ENCODE data around the gene SART1. TPM values are rescaled to one million over a fixed set of nuclear protein-coding genes. Genes with fewer than 3 reads are reported as not detected.

SART1 gene
- polyA plus RNA-seq, 2 donors = 33.9 to 77.1 TPM

DNA sequence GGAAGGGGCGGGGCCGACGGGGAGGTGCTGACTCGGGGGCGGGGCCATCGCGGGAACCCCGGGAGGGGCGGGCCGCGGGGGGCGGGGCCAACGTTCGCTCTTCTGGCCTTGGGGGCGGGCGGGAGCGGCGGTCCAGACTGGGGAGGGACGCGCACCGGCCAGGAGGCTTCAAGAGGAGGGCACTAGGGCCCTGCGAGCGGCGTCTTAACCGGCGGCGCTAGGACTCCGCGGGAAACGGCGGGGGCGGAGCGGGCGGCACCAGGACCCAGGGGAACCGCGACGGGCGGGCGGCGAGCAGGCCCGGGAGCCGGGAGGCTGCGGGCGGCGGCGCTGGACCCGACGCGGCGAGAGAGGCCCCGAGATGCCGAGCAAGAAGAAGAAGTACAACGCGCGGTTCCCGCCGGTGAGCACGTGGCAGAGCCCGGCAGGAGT, 42.4 kb upstream of the SART1 start, which contains the start of gene DRAP1:
Gene DRAP1 (plus strand): TSS at position 286 of the 432 bp plus-strand sequence. CDS start 76 bp downstream, at position 362.
- no peaks in the 10 kb centered on the region for H3K9me3 ChIP-seq (ENCODE audit: control insufficient read depth in 2 of 2, insufficient read depth in 1 of 2, low read depth in 1 of 2, low read length in 1 of 2)
- 1% methylated on average over 21 to 59 of the region's 59 CpGs for WGBS, 2 donors
- peaks cover 0 to 9% of the 10 kb centered on the region in 2 donors for H3K36me3 ChIP-seq (ENCODE audit: control insufficient read depth in 2 of 2, insufficient read depth in 2 of 2, low read length in 1 of 2)
- peaks cover 28 to 42% of the 10 kb centered on the region in 2 donors for H3K4me1 ChIP-seq (ENCODE audit: control insufficient read depth in 2 of 2, insufficient read depth in 2 of 2, low read length in 1 of 2)
- H3K4me3 ChIP-seq (ENCODE audit: low read depth in 1 of 2, low read length in 2 of 2) = peak within 1 kb of the TSS; percentile 72 to 88
- H3K27me3 ChIP-seq (ENCODE audit: control insufficient read depth in 1 of 2, insufficient read depth in 2 of 2, low read length in 2 of 2) = no peaks in the 10 kb centered on the region
- peak within 1 kb of the TSS; percentile 96 to 98 for H3K27ac ChIP-seq (ENCODE audit: low read depth in 2 of 2, low read length in 1 of 2)

DNA sequence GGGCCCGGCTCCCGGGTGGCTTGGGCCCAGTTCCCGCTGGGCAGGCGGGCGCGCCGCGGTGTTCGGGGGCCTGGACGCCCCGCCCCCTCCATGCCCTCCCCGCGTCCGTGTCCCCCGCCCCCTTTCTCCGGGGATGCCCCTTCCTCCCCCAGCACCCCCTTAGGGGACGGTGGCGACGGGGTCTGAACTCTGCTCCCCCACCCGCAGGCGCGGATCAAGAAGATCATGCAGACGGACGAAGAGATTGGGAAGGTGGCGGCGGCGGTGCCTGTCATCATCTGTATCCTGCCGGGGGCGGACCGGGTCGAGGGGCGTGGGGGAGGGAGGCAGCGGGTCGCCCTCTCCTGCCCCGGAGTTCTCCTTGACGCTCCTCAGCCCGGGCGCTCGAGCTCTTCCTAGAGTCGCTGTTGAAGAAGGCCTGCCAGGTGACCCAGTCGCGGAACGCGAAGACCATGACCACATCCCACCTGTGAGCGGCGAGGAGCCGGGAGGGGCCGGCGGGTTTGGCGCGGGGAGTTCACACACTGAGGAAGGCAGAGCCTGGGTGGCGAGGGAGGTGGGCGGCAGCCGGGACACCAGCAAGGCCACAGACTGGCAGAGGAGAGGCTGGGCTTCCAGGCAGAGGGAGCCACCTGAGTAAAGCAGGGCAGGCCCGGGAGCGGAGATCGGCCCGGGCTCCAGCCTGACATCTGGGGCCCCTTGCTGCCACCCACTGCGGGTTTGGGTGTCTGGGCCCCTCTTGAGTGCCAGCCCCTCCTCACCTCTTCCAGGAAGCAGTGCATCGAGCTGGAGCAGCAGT, 41.8 kb upstream of the SART1 start:
- Histone ChIP-seq H3K4me1 (ENCODE audit: control insufficient read depth in 2 of 2, insufficient read depth in 2 of 2, low read length in 1 of 2) (peaks cover 28 to 40% of the 10 kb centered on the region in 2 donors), H3K9me3 (ENCODE audit: control insufficient read depth in 2 of 2, insufficient read depth in 1 of 2, low read depth in 1 of 2, low read length in 1 of 2) (no peaks in the 10 kb centered on the region), H3K27ac (ENCODE audit: low read depth in 2 of 2, low read length in 1 of 2) (peak overlapping the region; percentile 91 to 93), H3K4me3 (ENCODE audit: low read depth in 1 of 2, low read length in 2 of 2) (peak overlapping the region; percentile 72 to 81), H3K27me3 (ENCODE audit: control insufficient read depth in 1 of 2, insufficient read depth in 2 of 2, low read length in 2 of 2) (no peaks in the 10 kb centered on the region), H3K36me3 (ENCODE audit: control insufficient read depth in 2 of 2, insufficient read depth in 2 of 2, low read length in 1 of 2) (peaks cover 0 to 11% of the 10 kb centered on the region in 2 donors)
- WGBS, 2 donors = 1% methylated on average over 37 to 60 of the region's 60 CpGs

DNA sequence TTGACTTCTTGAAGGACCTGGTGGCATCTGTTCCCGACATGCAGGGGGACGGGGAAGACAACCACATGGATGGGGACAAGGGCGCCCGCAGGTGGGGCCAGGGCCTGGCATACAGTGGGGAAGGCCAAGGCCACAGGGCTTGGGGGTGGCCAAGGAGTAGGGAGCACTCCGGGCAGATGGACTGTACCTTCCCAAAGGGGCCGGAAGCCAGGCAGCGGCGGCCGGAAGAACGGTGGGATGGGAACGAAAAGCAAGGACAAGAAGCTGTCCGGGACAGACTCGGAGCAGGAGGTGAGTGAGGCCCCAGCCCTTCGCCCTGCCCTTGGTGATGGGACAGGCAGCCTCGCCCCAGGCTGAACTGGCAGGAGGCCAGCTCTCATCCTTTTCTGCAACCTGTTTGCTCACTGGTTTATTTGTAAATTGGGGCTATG, 41.1 kb upstream of the SART1 start:
- Histone ChIP-seq H3K4me1 (ENCODE audit: control insufficient read depth in 2 of 2, insufficient read depth in 2 of 2, low read length in 1 of 2) (peaks cover 23 to 34% of the 10 kb centered on the region in 2 donors), H3K27me3 (ENCODE audit: control insufficient read depth in 1 of 2, insufficient read depth in 2 of 2, low read length in 2 of 2) (no peaks in the 10 kb centered on the region), H3K36me3 (ENCODE audit: control insufficient read depth in 2 of 2, insufficient read depth in 2 of 2, low read length in 1 of 2) (peaks cover 0 to 11% of the 10 kb centered on the region in 2 donors), H3K27ac (ENCODE audit: low read depth in 2 of 2, low read length in 1 of 2) (no peak overlapping the region), H3K9me3 (ENCODE audit: control insufficient read depth in 2 of 2, insufficient read depth in 1 of 2, low read depth in 1 of 2, low read length in 1 of 2) (no peaks in the 10 kb centered on the region), H3K4me3 (ENCODE audit: low read depth in 1 of 2, low read length in 2 of 2) (peak overlapping the region; percentile 72 to 81)
- 50 to 51% methylated on average over 15 of the region's 15 CpGs for WGBS, 2 donors

DNA sequence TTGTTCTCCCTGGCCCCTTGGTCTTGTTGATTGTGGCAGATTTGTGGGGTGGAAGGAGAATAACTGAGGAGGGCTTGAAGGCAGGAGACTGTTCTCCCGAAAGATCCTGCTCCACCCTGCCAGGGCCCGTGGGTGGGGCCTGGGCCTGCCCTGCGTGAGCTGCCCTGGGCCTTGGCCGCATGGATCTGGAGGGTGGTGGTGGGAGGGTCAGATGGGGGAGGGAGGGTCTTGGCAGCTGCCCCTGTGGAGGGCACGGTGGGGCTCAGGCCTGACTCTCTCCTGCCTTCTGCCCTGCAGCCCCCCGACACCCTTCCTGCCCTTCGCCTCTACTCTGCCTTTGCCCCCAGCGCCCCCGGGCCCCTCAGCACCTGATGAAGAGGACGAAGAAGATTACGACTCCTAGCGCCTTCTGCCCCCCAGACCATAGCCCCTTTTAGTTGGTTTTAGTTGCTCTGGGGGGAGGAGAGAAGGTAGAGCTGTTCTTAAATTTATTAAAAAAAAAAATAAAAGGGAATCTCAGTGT, 40.4 kb upstream of the SART1 start:
- peak overlapping the region in 1 of 2 donors; percentile 72 for H3K4me3 ChIP-seq (ENCODE audit: low read depth in 1 of 2, low read length in 2 of 2)
- 72 to 79% methylated on average over 12 of the region's 12 CpGs for WGBS, 2 donors
- H3K36me3 ChIP-seq (ENCODE audit: control insufficient read depth in 2 of 2, insufficient read depth in 2 of 2, low read length in 1 of 2) = peaks cover 0 to 11% of the 10 kb centered on the region in 2 donors
- H3K9me3 ChIP-seq (ENCODE audit: control insufficient read depth in 2 of 2, insufficient read depth in 1 of 2, low read depth in 1 of 2, low read length in 1 of 2) = no peaks in the 10 kb centered on the region
- H3K27ac ChIP-seq (ENCODE audit: low read depth in 2 of 2, low read length in 1 of 2) = no peak overlapping the region
- H3K27me3 ChIP-seq (ENCODE audit: control insufficient read depth in 1 of 2, insufficient read depth in 2 of 2, low read length in 2 of 2) = no peaks in the 10 kb centered on the region
- H3K4me1 ChIP-seq (ENCODE audit: control insufficient read depth in 2 of 2, insufficient read depth in 2 of 2, low read length in 1 of 2) = peaks cover 20 to 28% of the 10 kb centered on the region in 2 donors

DNA sequence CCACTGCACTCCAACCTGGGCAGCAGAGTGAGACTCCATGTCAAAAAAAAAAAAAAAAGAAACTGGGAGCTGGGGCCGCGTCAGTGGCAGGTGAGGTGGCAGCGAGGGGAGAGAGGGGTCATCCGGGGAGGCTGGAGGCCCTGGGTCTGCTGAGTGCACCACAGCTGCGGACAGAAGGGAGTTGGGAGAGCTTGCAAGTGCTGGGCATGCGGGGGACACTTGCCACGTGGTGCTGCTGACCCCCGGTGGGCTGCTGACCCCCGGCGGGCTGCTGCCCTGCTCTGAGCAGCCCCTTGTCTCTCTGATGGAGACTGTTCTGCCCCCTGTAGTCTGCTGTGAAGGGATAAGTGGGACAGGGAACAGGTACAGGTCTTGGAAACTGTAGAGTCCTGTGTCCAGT, 39.7 kb upstream of the SART1 start:
- Histone ChIP-seq H3K9me3 (ENCODE audit: control insufficient read depth in 2 of 2, insufficient read depth in 1 of 2, low read depth in 1 of 2, low read length in 1 of 2) (no peaks in the 10 kb centered on the region), H3K27ac (ENCODE audit: low read depth in 2 of 2, low read length in 1 of 2) (no peak overlapping the region), H3K4me1 (ENCODE audit: control insufficient read depth in 2 of 2, insufficient read depth in 2 of 2, low read length in 1 of 2) (peaks cover 19 to 24% of the 10 kb centered on the region in 2 donors), H3K4me3 (ENCODE audit: low read depth in 1 of 2, low read length in 2 of 2) (no peak overlapping the region), H3K36me3 (ENCODE audit: control insufficient read depth in 2 of 2, insufficient read depth in 2 of 2, low read length in 1 of 2) (peaks cover 0 to 11% of the 10 kb centered on the region in 2 donors), H3K27me3 (ENCODE audit: control insufficient read depth in 1 of 2, insufficient read depth in 2 of 2, low read length in 2 of 2) (no peaks in the 10 kb centered on the region)
- WGBS, 2 donors = 94 to 96% methylated on average over 10 of the region's 10 CpGs

DNA sequence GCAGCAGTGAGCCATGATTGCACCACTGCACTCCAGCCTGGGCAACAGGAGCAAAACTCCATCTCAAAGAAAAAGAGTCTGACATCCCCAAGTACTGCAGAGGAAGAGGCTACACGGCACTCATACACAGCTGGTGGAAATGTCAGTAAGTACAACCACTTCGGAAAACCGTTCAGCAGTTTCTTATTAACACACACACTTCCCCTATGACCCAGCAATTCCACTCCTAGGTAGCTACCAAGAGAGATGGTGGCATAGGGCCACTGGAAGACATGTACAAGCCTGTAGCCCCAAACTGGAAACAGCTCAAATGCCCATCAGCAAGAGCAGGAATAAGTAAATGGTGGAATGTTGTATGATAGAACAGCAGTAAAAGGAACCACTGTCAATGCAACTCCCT, 39.0 kb upstream of the SART1 start:
- H3K9me3 ChIP-seq (ENCODE audit: control insufficient read depth in 2 of 2, insufficient read depth in 1 of 2, low read depth in 1 of 2, low read length in 1 of 2) = no peaks in the 10 kb centered on the region

DNA sequence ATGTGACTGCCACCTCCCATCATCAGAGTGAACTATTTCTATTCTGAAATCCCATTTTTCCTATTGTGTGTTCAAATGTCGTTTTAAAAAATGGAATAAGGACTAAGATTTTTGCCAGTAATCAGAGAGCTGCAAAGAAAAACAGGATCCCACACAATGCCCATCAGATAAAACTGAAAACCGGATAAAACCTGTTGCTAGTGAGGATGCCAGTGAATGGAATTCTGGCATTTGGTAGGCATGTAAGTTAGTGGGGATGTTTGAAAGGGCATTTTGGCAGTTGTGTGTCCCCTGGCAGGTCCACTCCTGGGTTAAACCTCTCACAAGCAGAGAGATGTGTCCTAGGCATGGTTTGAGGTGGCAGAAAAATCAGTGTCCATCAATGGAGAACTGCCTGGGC, 36.1 kb upstream of the SART1 start:
- Histone ChIP-seq H3K27me3 (ENCODE audit: control insufficient read depth in 1 of 2, insufficient read depth in 2 of 2, low read length in 2 of 2) (no peaks in the 10 kb centered on the region), H3K27ac (ENCODE audit: low read depth in 2 of 2, low read length in 1 of 2) (no peak overlapping the region), H3K4me1 (ENCODE audit: control insufficient read depth in 2 of 2, insufficient read depth in 2 of 2, low read length in 1 of 2) (peaks cover 5 to 8% of the 10 kb centered on the region in 2 donors), H3K36me3 (ENCODE audit: control insufficient read depth in 2 of 2, insufficient read depth in 2 of 2, low read length in 1 of 2) (peaks cover 0 to 8% of the 10 kb centered on the region in 2 donors), H3K4me3 (ENCODE audit: low read depth in 1 of 2, low read length in 2 of 2) (no peak overlapping the region), H3K9me3 (ENCODE audit: control insufficient read depth in 2 of 2, insufficient read depth in 1 of 2, low read depth in 1 of 2, low read length in 1 of 2) (no peaks in the 10 kb centered on the region)
- 71 to 73% methylated on average over 2 of the region's 2 CpGs for WGBS, 2 donors

More for the DNA sequence above, 39.0 kb upstream of the SART1 start:
- H3K4me1 ChIP-seq (ENCODE audit: control insufficient read depth in 2 of 2, insufficient read depth in 2 of 2, low read length in 1 of 2) = peaks cover 12 to 17% of the 10 kb centered on the region in 2 donors
- H3K4me3 ChIP-seq (ENCODE audit: low read depth in 1 of 2, low read length in 2 of 2) = no peak overlapping the region
- H3K27me3 ChIP-seq (ENCODE audit: control insufficient read depth in 1 of 2, insufficient read depth in 2 of 2, low read length in 2 of 2) = no peaks in the 10 kb centered on the region
- WGBS, 2 donors = 73 to 82% methylated on average over 3 of the region's 3 CpGs
- peaks cover 0 to 8% of the 10 kb centered on the region in 2 donors for H3K36me3 ChIP-seq (ENCODE audit: control insufficient read depth in 2 of 2, insufficient read depth in 2 of 2, low read length in 1 of 2)
- H3K27ac ChIP-seq (ENCODE audit: low read depth in 2 of 2, low read length in 1 of 2) = no peak overlapping the region

DNA sequence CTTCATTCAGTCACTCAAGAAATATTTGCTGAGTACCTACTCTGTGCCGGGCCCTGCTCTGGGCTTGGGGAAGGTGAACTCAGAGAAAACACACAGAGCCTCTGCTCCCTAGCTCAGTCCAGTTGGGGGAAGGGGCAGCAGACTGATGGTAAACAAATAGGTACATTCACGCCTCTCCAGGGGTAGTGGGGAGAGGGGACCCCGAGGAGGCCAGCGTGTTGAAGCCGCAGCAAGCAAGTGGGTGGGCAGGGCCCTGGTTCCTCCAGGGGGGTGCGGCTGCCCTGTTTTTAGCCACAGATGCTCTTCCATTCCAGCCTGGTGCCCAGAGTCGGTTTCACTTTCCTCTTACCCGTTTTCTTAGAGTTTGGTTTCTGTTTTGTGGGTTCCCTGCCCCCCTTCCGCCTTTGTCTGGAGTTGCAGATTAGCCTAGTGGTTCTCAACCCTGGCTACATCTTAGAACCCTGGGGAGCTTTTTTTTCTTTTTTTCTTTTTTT, 33.6 kb upstream of the SART1 start:
- H3K27ac ChIP-seq (ENCODE audit: low read depth in 2 of 2, low read length in 1 of 2) = peak overlapping the region; percentile 35 to 48
- peaks cover 0 to 4% of the 10 kb centered on the region in 2 donors for H3K36me3 ChIP-seq (ENCODE audit: control insufficient read depth in 2 of 2, insufficient read depth in 2 of 2, low read length in 1 of 2)
- no peak overlapping the region for H3K4me3 ChIP-seq (ENCODE audit: low read depth in 1 of 2, low read length in 2 of 2)
- no peaks in the 10 kb centered on the region for H3K9me3 ChIP-seq (ENCODE audit: control insufficient read depth in 2 of 2, insufficient read depth in 1 of 2, low read depth in 1 of 2, low read length in 1 of 2)
- H3K4me1 ChIP-seq (ENCODE audit: control insufficient read depth in 2 of 2, insufficient read depth in 2 of 2, low read length in 1 of 2) = peaks cover 0 to 3% of the 10 kb centered on the region in 2 donors
- 48 to 51% methylated on average over 9 of the region's 9 CpGs for WGBS, 2 donors
- H3K27me3 ChIP-seq (ENCODE audit: control insufficient read depth in 1 of 2, insufficient read depth in 2 of 2, low read length in 2 of 2) = no peaks in the 10 kb centered on the region

DNA sequence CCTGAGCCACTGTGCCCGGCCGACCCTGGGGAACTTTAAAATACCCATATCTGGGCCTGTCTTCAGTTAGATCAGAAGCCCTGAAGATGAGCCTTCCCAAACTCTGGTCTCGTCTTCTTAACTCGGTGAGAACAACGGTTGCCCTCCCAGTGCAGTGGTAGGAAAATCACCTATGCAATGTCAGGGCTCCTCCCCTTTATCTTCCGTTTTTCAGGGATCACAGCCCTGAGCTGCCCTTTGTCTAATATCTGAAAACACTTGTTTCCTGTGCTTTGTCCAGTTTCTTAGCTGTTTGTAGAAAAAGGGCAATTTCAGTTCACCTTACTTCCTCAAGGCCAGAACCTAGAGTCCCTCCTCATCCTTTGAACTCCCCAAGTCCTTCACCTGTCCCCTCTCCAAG, 32.9 kb upstream of the SART1 start:
- 59 to 64% methylated on average over 6 of the region's 6 CpGs for WGBS, 2 donors
- Histone ChIP-seq H3K27me3 (ENCODE audit: control insufficient read depth in 1 of 2, insufficient read depth in 2 of 2, low read length in 2 of 2) (no peaks in the 10 kb centered on the region), H3K27ac (ENCODE audit: low read depth in 2 of 2, low read length in 1 of 2) (no peak overlapping the region)

More for the DNA sequence above, 32.9 kb upstream of the SART1 start:
- peaks cover 0 to 2% of the 10 kb centered on the region in 2 donors for H3K36me3 ChIP-seq (ENCODE audit: control insufficient read depth in 2 of 2, insufficient read depth in 2 of 2, low read length in 1 of 2)
- no peaks in the 10 kb centered on the region for H3K9me3 ChIP-seq (ENCODE audit: control insufficient read depth in 2 of 2, insufficient read depth in 1 of 2, low read depth in 1 of 2, low read length in 1 of 2)
- H3K4me1 ChIP-seq (ENCODE audit: control insufficient read depth in 2 of 2, insufficient read depth in 2 of 2, low read length in 1 of 2) = peaks cover 0 to 3% of the 10 kb centered on the region in 2 donors
- no peak overlapping the region for H3K4me3 ChIP-seq (ENCODE audit: low read depth in 1 of 2, low read length in 2 of 2)
